Stimulated activated CD4-positive, alpha-beta T cell treated with anti-CD3 and anti-CD28 coated beads, TNF-alpha, amount 100 ng/mL, for 24 hours (primary cell): ENCODE results near the gene NCKAP5L.

Source experiments
- DNase-seq, 3 experiments: peaks; one replicate each; pipeline ENCODE4 v3.0.0-alpha.2; 2020; ENCODE audit warnings: low read depth in 3 of 3

The NCKAP5L gene

DNA sequence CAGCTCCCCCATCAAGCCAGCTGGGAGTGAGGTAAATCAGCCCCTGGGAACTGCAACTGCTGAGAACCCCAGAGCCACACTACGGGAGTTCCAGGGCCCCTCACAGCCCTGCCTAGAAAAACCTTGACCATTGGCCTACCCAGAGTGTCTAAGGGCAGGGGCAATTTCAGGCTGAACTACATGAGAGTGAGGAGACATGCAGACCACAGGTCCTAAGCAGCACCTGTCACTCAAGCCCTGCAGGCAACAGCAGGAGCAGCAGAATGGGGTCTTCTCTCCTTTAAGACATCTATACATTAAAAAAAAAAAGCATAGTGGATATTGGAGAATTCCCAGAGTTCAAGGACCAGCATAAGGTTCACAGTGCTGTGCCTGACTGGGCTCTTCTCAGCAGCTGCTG, 4.9 kb downstream of the NCKAP5L start:
- no peak for DNase-seq

DNA sequence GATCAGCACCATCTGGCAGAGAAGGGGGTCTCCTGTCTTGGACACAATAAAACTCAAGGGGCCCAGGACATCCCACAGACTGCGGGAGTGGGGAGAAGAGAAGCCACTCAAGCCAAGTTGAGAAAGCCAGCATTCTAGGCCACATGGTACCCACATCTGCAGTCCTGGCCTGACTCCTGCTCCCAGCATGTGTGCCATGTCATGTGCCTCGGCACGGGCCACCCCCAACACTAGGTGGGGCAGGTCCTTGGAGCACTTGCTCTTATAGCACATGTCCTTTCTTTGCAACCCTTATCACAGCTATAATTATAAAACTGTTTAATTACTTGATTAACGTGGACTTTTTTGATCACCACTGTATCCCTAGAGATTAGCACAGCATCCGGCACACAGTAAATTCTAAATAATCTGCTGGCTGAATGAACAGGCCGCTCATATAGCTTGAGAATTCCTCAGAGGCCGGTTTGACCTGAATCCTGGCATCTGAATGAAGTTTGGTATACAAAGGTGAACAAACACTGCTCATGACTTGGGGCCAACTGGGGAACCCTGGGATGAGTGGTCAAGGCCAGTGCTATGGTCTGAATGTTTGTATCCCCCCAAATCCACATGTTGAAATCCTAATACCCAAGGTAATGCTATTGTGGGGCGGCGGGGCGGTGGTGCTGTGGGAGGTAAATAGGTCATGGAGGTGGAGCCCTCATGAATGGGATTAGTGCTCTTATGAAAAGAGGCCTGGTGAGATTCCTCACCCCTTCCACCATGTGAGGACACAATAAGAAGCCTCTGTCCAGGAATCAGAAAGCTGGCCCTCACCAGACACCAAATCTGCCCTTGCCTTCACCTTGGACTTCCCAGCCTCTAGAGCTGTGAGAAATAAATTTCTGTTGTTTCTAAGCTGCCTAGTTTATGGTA, 6.6 kb downstream of the NCKAP5L start:
- no peak for DNase-seq

DNA sequence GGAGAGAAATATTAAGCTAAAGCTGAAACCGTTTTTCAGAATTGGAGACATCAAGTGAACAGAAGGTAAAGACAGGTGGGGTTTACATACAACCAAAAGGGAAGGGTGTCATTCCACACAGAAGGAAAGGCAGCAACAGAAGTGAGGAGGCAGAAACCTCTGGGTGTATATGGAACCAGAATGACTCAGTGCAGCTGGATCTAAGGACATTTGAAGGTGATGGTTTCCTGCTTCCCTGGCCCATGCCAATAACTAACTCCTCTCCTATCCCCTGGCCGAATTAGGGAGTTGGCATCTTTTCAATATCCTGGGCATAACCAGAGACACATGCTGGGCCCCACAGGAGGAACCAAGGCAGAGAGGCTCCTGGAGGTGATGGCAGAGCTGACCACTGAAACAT, 8.4 kb downstream of the NCKAP5L start:
- DNase-seq: no peak

DNA sequence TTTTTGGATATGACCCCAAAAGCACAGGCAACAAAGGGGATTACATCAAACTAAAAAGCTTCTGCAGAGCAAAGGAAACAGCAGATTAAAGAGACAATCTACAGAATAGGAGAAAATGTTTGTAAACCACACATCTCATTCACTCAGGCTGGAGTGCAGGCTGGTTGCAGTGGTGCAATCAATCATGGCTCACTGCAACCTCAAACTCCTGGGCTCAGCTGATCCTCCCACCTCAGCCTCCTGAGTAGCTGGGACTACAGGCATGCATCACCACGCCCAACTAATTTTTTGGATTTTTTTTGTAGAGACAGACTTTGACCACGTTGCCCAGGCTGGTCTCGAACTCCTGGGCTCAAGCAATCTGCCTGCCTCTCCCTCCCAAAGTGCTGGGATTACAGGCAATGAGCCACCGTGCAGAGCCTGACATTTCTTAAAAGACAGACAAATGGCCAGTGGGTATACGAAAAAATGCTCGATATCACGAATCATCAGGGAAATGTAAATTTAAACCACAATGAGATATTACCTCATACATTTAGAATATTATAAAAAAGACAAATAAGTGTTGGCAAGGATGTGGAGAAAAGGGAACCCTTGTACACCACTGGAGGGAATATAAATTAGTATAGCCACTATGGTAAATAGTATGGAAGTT, 9.8 kb downstream of the NCKAP5L start:
- DNase-seq: no peak

DNA sequence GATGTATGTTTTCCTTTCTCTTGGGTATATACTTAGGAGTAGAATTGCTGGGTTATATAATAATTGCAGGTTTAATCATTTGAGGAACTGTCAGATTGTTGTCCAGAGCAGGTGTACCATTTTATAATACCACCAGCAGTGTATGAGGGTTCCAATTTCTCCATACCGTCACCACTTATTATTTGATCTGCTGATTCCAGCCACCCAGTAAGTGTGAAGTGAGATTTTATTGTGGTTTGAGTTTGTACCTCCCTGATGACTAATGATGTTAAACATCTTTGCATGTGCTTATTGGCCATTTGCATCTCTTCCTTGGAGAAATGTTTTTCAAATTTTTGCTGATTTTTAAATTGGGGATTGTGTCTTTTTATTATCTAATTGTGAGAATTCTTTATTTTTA, 15.1 kb downstream of the NCKAP5L start:
- no peak for DNase-seq

DNA sequence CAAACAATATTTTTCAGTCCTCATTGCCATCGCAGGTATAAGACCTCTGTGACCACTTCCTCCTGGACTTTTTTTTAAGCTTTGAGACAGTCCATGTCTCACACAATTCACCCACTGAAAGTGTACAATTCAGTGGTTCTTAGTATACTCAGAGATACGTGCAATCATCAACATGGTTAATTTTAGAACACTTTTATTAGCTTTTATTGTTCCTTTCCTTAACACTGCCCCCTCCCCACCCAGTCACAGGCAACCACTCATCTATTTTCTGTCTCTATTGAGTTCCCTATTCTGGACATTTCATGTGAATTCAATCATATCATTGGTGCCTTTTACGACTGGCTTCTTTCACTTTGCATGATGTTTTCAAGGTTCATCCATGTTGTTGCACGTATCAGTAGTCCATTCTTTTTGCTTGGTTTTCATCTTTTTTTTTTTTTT, 16.2 kb downstream of the NCKAP5L start:
- no peak for DNase-seq

DNA sequence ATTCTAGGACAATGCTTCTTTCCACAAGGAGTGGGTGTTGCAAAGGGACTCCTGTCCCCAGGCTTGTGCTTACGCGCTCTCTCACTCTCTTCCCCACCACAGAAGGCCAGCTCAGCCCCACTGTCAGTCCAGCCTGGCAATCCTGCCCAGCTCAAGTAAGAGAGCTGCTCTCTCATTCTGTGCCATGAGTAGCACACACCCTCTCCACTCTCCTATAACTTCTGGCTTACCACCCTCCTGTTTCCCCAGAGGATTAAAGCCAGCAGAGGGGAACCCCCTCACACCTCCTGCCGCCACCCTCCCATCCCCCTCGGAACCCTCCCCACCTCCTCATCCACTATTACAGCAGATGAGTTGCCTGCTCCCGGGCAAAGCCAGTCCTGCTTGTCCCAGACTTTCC, 17.1 kb downstream of the NCKAP5L start:
- DNase-seq: no peak

DNA sequence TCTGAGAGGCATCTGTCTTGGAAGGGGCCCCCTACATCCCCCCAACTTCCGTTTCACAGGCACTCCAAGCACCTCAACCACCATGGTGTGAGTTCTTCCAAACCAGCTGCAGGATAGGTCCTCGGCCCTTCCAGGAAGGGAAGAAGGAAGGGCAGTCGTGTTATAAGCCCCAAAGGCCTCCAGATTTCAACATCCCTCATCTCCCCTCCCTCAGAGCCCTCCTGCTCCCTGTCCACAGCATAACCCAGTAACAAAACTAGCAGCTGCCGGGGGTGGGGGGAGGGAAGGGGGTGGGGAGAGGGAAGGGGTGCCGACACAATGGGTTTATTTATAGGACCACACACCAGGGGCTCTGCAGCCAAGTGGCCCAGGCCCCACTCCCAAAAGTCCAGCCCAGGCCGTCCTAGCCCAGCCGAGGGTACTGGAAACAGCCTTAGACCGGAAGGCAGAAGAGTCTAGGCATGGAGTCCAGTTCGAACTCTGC, 18.3 kb downstream of the NCKAP5L start:
- DNase-seq: no peak

DNA sequence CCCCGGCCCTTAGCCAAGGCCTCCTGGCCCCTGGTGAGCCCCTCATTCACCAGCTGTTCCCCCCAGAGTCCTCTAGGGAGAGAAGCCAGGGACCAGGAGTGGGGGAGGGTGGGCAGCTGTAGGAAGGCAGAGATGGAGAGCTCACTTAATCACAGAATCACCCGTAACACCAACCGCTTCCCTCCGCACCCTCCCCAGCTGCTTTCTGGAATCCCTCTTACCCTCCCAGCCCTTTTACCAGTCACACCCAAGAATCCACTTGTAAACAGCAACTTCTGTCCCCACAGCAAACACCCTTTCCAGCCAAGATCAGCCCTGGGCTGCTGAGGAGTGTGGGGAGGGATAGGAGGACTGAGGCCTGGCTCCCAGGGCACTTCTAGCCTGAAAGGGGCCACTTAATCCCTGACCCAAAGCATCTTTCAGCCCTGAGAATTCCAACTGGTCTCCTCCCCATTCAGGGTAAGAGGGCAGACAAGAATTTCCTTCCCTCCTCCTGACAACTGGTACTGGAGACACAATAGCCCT, 18.8 kb downstream of the NCKAP5L start:
- no peak for DNase-seq

DNA sequence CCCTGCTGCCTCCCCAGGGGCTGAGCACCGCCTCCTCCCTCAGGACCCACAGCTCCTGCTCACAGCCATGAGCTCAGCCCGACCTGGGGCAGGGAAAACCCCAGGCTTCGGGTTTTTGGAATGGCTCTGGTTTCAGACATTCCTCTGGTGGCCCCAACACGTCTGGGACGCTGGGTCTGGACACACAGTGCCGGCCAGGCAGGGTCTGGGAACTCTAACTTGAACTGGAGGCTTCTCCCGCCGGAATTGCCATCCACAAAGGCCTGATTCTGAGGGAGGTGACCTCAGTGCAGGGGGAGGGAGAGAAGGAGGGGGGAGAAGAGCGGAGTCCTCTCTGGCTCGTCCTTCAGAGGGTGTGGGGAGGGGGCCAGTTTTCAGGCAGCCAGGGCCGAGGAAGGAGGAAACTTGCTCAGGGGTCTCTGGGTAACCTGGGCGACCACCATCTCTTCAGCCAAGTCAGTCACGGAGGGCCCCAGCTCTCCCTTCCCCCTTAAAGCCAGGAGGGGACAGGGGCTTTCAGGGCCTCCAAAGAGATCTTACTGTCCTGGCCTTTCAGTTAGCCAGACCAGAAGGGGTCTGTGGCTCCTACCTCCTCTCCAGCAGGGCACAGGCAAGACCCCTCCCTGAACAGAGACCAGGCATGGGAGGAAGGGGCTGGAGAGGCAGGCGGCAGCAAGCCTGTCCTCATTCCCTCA, 19.4 kb downstream of the NCKAP5L start:
- DNase-seq: no peak

DNA sequence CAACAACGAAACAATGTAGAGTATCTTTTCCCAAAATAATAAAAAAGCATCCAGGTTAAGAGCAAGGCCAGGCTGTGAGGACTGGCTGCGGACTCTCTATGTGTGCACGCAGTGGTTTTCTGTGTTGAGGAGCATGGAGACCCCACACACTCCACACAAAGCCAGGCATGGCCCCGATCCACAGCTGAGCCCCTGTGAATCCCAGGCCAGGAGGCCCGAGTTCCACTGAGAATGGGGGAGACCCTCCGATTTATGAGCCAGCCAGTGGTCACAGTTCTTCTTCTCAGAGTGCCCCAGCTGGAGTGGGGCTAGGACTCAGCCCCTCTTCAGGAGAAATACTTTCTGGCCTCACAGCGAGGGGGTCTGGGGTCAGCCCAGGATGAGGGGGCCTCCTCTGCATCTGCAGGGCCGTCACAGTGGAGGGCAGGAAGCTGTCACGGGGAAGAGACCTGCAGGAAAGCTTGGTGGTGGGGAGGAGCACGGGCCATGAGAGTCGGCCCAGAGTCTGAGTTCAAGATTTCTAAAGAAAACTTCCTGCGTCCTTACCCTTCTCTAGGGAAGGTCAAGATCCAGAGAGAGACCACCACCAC, 20.1 kb downstream of the NCKAP5L start:
- DNase-seq: no peak

DNA sequence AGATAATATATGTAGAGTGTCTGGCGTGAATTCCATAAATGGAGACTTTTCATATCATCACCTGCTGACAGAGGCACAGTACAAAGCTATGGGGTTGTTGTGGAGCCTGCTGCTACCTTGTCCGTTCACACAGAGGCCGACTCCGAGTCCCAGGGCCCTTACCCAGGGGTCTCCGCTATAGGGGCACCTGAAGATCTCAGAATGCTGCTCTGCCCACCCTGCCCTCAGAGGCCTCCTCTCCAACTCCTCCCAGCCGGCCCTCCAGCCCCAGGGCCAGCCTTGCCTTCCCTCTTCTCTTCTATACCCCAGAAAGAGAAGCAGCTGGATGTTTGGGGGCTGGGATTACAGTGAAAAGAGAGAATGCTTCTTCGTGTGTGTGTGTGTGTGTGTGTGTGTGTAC, 21.3 kb downstream of the NCKAP5L start:
- DNase-seq: no peak

DNA sequence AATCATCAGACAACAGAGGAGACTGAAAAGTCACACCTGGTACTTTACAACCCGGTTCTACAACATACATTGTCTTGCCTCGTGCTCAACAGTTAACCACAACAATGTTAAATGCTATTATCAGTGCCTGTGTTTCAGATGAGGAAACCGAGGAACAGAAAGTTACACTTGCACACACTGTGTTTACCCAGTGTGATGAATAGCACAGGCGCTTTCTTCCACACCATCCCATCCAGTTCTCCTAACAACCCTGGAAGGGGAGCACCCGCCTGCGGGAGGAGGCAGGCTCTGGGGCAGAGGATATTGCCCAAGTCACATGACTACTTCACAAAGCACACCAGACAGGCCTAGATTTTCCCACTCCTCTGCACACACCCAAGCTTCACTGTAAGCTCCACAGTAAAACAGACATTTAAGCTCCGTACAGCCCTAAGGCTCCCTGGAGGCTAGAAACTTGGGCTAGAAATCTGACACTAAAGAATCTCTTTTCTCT, 21.8 kb downstream of the NCKAP5L start:
- no peak for DNase-seq

DNA sequence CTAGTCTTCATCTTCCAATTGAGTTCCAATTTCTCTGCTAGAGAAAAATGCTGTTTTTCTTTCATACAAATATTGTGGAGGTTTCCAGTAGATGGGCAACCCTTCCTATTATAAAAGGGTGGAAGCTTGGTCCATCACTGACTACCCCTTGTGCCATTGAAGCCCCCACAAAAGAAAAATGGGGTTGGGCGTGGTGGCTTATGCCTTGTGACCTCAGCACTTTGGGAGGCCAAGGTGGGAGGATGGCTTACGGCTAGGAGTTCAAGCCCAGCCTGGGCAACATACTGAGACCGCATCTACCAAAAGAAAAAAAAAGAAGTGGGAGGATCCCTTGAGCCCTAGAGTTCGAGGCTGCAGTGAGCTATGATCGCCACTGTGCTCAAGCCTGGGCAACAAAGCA, 22.8 kb downstream of the NCKAP5L start:
- no peak for DNase-seq

DNA sequence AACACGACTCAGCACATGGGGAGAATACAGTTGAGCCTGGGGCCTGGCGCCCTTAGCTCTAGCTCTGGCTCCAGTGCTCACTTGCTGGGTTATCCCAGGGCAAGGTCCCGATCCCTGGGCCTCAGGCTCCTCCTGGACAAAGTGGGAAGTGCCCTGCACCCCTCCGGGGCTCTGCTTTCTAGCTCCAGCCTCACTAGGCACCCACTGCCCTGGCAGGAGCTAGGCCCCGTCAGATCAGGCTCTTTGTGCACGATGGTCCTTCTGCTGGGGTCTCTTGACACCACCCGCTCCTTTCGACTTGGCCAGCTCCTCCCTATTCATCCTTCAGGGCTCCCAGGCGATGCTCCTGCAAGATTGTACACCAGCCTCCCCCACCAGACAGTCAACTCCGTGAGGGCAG, 23.4 kb downstream of the NCKAP5L start:
- DNase-seq: no peak

DNA sequence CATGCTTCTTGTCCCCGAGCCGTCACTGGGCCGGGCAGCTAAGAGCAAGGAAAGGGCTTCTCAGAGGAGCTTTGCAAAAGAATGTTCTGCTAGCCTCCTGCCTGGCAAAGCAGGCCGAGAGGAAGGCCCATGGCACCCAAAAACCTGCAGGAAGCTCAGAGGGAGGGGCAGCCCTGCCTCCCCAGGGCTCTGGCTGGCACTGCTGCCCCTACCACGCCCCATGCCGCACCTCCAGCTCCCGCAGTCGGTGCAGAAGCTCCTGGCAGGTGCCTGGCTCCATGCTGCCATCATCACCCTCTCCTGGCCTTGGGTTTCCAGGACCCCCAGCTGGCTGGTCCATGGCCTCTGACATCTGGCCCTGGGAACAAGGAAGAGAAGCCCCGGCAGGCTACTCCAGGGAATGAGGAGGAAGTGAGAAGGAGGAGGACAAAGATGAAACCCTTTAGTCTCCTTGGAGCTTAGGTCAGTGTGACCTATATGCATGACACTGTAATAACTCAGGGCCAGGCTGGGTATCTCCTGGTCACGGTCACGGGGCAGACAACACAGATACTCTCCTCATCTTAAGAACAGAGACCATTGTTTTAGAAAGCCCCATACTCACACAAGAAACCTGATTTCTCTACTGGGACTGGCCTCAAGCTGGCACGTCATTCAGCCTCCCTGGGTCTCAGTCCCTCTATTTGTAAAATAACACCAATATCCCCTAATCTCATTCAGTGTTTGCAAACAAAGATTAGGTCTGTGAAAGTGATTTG, 24.3 kb downstream of the NCKAP5L start:
- no peak for DNase-seq

DNA sequence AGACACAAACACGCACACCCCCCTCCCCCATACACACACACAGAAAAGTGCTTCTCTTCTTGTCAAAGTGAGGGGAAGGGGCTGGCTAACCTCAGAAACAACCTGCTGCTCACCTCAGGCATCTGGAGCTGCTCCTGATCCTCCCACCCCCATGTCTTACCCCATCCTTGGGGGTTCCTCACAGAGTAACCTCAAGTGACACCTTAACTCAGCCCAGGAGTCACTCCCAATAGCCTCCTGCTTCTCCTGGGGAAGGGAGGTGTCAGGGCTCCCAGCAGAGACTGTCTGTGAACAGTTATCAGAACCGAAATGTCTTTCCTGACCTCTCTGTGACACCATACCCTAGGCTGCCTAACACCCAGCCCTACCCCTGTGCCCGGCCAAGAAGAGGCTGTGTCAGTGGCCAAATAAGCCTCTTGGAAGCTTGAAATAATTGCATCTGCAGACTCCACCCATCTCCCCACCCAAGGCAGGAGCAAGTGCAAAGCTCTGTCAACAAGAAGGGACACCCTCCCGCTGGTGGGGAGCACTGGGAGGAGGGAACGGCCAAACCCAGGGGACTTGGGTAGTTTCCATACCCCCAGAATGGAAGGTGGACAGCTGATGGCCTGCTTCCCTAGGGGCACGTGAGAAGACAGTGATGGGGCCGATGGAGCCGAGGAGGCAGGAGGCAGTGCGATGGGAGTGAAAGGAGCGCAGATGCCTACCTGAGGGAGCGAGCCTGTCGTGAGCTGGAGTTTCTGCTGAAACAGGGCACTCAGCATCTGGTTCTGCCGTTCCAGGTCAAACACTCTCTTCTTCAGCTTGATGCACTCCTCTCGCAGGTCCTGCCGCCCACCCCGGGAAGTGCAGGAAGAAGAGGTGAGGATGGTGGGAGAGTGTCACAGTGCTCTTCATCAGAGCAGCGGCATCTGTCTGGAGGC, 26.8 kb downstream of the NCKAP5L start:
- no peak for DNase-seq

DNA sequence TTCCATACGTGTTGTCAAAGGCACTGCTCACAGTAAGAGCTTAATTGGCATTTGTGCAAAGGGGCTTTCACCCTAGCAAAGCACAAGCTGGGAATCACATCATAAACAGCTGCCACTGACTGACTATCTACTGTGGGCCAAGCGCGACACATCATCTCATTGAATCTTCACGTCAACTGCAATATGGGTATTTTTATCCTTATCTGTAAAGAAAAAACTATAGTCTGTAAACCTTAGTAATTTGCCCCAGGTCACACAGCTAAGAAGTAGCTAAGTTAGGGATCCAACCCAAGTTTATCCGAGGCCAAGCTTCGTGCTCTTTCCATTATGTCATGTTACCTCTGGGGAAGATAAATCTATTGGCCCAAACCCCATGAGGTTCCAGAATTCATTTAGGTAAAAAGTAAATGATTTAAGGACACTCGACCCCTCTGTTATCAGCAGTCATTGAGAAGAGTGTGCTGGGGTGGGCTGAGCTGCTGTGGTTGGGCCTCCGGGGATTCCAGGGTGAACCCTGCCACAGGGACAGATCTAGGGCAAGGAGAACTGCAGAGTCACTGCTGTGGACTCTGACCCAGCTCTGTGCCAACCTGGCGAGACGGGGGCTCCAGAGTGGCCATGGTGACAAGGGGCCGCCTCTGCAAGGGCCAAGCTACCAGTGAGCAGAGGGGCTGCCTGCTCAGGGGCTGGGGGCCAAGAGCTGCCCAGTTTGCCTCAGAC, 27.6 kb downstream of the NCKAP5L start:
- no peak for DNase-seq

DNA sequence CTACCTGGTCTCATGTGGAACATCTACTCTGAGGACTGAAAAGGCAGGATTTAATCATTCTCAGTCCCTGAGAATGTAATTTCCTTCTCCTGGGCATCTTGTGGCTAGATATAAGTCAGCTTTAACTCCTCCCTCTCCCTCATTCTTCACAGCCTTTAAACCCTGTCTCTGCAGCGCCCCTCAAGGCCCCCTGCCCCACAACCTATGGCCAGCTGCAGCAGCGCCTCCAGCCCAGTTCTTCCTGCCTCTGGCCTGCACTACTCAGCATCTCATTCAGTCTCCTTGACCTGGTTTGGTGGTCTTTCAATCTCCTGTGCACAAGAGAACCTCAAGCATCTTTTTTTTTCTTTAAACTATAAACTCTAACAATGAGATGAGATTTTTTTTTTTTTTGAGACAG, 29.3 kb downstream of the NCKAP5L start:
- no peak for DNase-seq
